Left ventricle myocardium superior (tissue), 1 donor: ENCODE results near the gene USP49. TPM values are rescaled to one million over a fixed set of nuclear protein-coding genes. Genes with fewer than 3 reads are reported as not detected.
"Not testable (repeated sequence)": the region's sequence is repeated elsewhere in the genome, so short reads cannot be mapped to it uniquely, and the experiment has no call there.

Experiments
- ATAC-seq: fragments of 200-7000 bp; cut with Tn5 transposase; one replicate; pipeline ENCODE4 v1.9.1; 2020; ENCODE audit warnings: mild to moderate bottlenecking, moderate library complexity
- DNase-seq: peaks from one replicate; pipeline ENCODE4 v3.0.0-alpha.2; 2020
- intact Hi-C: fragments of 100-400 bp; cut with micrococcal nuclease; formaldehyde crosslinking; loops from one replicate; pipeline ENCODE4 v1.11.0; 2022
- long read RNA-seq: library from polyadenylated mRNA; unstranded; transcript quantifications from one replicate; pipeline ENCODE4 v2.0.0, GENCODE V29; 2021
- total RNA-seq: library from RNA; stranded (reverse); fragmentation: NEBNext Ultra II Directional; extraction: Animal tissue kit (Norgen Biotek cat#: 25700); gene quantifications from one replicate; pipeline ENCODE4 v1.2.1, GENCODE V29; 2021
- donor health status: DM: no; HTN: yes; CAD: no; lungs with severe emphysema.

Gene USP49
- 1.3 TPM for total RNA-seq
- long read RNA-seq, partial matches to known transcripts: 1 of 1 reads
- long read RNA-seq, other reads (novel, unspliced or antisense): 0 of 1 reads

- DNase-seq: peak; percentile 94
- intact Hi-C loops: no loop called here
- peak; percentile 99 for ATAC-seq
Observed at GRCh38 chr6:41895300-41896233, at the start of gene USP49. USP49 (minus strand) TSS chr6:41895375; CDS start chr6:41806983, 88,392 bp downstream.

DNA sequence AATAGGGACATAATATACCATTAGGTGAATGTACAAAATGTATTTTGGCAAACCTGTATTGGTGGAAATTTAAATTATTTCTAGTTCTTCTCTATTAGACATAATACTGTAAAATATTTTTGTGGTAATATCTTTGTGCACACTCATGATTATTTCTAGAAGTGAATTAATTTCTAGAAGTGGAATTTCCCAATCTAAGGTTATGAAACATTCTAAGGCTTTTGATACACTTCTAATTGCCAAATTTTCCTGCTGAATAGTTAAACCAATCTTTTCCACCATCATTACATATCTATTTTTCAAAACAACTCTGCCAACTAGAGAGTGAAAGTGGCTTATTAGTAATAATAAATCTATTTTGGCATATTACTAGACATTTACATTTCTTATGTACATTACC is 48.3 kb upstream of the USP49 start:
- DNase-seq: no peak
- intact Hi-C loops: loop anchor here (5.0 kb wide), 1 partner anchor 104 kb away; no protein-coding TSS in a partner anchor
- no peak for ATAC-seq

GRCh38 chr6:41942882-41943281 is 47.7 kb upstream of the USP49 start:
- intact Hi-C loops: loop anchor here (5.0 kb wide), 1 partner anchor 104 kb away; no protein-coding TSS in a partner anchor
- not testable (repeated sequence) for DNase-seq, ATAC-seq

- ATAC-seq (no peak), DNase-seq (no peak)
- intact Hi-C loops: loop anchor here (5.0 kb wide), 1 partner anchor 105 kb away; no protein-coding TSS in a partner anchor
Observed at GRCh38 chr6:41942067-41942851, 47.1 kb upstream of the USP49 start.

- peak; percentile 97 for DNase-seq
- peak; percentile 92 for ATAC-seq
- intact Hi-C loops: loop anchor here (5.0 kb wide), 1 partner anchor 106 kb away; no protein-coding TSS in a partner anchor
Observed at GRCh38 chr6:41941280-41942066, 46.3 kb upstream of the USP49 start, which contains the start of gene CCND3. CCND3 (minus strand) TSS chr6:41941808; CDS start chr6:41941649, 159 bp downstream.

DNA sequence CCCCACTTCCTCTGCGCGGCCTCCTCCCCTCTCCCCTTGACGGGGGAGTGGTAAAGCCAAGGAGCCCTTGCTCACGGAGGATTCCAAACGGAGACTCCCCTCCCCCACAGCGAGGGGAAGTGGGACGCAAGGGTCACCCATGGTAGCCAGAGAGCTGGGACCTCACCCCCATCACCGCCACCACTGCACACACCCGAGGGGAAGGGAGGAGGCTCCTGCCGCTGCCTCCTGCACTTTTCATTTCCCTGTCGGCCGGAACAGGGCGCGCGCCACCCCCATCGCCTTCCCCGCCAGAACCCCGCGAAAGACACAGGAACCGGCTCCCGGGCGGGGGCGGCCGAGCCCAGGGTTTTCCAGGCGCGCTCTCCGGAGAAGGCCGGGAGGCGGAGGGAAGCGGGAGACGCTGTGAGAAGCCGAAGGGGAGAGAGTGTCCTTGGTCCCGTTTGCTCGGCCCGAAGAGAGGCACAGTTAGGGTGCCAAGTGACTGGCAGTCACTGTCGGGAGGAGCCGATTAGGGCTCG is 45.6 kb upstream of the USP49 start:
- peak; percentile 38 for ATAC-seq
- intact Hi-C loops: loop anchor here (5.0 kb wide), 1 partner anchor 106 kb away; no protein-coding TSS in a partner anchor
- DNase-seq: peak; percentile 77

GRCh38 chr6:41939848-41940758 is 44.9 kb upstream of the USP49 start:
- peak; percentile 37 for DNase-seq
- ATAC-seq: no peak
- intact Hi-C loops: loop anchor here (5.0 kb wide), 1 partner anchor 107 kb away; no protein-coding TSS in a partner anchor

- intact Hi-C loops: no loop called here
- no peak for ATAC-seq
- peak; percentile 54 for DNase-seq
Observed at GRCh38 chr6:41939176-41939847, 44.1 kb upstream of the USP49 start.

DNA sequence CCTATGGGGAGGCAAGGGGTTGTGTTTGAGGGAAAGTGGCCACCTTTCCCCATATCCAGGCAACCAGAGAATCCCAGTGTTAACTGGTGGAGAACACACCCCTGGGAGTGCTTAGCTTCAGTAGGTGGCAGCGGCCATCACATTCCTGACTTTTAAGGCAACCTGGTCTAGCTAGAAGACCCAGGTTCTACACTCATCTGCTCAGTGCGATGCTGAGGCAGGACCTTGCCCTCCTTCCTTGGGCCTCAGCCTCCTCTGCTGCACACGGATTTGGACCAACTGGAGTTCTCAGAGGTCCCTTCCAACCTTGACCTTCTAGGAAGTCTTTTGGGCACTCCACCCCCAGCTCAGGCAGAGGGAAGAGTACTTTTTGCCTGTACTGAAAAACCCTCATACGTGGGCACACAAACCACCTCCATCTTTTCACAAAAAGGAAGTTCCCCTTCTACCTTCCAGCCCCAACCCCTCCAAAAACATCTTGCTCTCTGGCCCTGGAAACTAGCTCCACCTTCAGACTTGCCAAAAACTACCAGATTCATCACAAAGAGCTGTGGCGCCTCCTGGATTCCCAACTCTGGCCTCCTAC is 43.5 kb upstream of the USP49 start:
- ATAC-seq (no peak), DNase-seq (no peak)
- intact Hi-C loops: no loop called here

DNA sequence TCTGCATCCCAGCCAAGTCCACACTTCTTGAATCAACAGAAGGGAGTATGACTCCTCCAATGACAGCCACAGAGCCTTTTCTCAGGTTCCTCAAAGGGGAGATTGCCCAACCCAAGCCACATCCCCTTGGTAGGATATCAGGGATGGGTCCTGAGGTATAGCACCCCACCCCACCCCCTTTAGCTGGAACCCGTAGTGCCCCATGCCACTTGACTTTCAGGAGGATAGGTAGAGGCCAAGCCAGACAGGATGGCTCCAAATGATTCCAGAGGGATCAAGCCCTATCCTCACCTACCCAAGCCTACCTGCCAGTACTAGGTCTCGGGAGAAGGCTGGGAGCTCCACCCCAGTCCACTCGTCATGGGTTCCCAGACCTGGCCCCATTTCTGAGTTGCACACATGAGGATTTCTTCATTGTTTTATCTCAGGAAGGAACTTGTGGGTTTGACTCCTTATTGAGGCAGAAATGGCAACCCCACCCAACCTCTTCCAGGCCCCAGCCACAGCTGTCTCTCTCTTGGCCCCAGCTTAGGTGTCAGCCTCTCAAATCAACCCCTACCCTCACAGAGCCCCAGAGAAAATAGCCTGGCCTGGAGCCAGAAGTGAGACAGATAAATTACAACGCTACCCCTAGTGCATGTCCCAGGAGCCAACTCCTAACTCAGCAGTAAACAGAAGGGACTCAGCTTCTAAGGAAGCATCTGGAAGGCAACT is 42.8 kb upstream of the USP49 start:
- DNase-seq (peak; percentile 36), ATAC-seq (peak; percentile 1)
- intact Hi-C loops: no loop called here

GRCh38 chr6:41937472-41937860 is 42.3 kb upstream of the USP49 start:
- ATAC-seq (no peak), DNase-seq (no peak)
- intact Hi-C loops: no loop called here

DNA sequence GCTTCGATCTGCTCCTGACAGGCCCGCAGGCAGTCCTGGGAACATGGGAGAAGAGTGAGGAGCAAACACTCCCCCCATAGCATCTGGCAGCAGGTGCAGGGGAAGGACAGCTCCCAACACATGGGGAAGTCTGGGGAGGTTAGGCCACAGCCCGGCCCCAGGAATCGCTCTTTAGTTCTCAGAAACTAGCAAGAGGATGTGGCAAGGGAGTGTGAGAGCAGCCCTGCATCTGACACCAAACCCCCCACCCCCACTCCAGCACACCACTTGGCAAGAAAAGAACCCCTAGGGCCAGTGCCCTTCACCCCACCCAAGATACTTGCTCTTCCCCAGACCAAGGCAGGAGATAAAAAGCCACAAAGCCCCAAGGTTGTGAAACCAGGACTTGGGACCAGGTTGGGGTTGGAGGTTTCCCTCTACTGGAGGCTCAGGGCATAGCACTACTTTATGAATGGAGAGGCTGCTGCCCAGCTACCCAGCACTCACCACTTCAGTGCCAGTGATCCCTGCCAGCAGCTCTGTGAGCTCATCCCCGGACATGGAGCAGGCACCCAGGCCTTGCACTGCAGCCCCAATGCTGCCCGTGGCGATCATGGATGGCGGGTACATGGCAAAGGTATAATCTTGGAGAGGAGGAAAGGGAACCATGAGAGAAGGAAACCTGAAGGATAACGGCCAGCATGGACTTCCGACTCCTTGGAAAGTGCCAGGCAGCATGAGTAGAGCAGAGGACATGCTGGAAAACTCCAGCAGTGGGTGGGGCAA is 41.1 kb upstream of the USP49 start:
- intact Hi-C loops: no loop called here
- ATAC-seq (peak; percentile 74), DNase-seq (peak; percentile 81)

DNA sequence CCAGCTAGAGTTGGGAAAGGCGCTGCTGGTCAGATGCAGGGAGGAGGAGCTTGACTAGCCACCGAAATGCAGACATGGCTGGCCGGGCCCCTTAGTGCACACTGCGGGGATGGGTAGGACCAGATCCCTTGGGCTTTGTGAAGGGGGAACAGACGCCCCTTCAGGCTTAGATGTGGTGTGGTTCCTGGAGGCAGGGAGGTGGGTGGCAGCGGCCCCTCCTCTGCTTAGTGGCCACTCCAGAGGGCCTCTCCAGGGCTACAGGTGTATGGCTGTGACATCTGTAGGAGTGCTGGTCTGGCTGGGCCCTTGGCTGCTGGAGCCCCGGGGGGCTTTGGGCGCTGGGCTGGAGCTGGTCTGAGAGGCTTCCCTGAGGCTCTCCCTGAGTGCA is 40.5 kb upstream of the USP49 start:
- no peak for DNase-seq

DNA sequence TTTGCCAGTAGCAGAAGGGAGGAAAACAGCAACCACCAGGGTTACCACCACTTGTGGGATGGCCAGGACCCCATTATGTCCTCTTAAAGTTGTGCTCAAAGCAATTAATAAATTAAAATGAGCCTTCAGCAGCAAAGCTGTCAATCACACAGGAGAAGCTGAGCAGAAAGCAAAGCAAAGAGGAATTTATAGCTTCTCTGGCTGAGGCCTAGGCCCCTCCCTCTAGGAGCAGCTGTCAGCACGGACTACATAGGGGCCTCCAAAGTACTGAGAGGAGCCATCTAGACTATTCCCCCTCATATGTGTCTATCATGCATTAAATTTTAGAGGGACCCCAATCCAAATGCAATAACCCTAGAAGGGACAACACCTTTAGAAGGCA is 40.0 kb upstream of the USP49 start:
- ATAC-seq (no peak), DNase-seq (no peak)
- intact Hi-C loops: no loop called here

More for the DNA sequence above, 40.5 kb upstream of the USP49 start:
- no peak for ATAC-seq
- intact Hi-C loops: no loop called here
